ENCODE results near the gene WDR46.

Gene WDR46

DNA sequence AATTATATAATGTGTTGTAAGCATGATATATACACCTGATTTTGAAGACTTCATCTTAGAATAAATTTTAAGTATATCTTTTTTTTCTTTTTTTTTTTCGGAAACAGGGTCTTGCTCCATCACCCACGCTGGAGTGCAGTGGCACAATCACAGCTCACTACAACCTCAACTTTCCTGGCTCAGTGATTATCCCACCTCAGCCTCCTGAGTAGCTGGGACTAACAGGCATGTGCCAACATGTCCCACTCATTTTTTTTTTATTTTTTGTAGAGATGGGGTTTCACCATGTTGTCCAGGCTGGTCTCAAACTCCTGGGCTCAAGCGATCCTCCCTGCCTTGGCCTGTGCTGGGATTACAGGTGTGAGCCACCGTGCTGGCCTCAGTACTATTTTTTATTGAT lies 34.4 kb downstream of the WDR46 start:
- Histone ChIP-seq H3K36me3 (ENCODE audit: insufficient read depth, low read length) (peaks cover 37% of the 10 kb centered on the region), H3F3A (ENCODE audit: insufficient read depth, low read length) (no peaks in the 10 kb centered on the region), H3K4me1 (ENCODE audit: insufficient read depth, low read length, severe bottlenecking) (peaks cover 11% of the 10 kb centered on the region), H3K79me2 (ENCODE audit: insufficient read depth, low read length) (no peaks in the 10 kb centered on the region), H3K4me3 (ENCODE audit: low read depth, low read length, poor library complexity, severe bottlenecking) (no peak overlapping the region), H3K27me3 (ENCODE audit: insufficient read depth, low read length) (no peaks in the 10 kb centered on the region), H3K27ac (ENCODE audit: low read depth, low read length, poor library complexity, severe bottlenecking) (no peak overlapping the region), H3K9ac (ENCODE audit: low read length) (no peak overlapping the region), H3K9me2 (ENCODE audit: low read depth, low read length) (no peaks in the 10 kb centered on the region), H2AFZ (ENCODE audit: low read length) (no peak overlapping the region), H4K20me1 (ENCODE audit: insufficient read depth, low read length) (no peaks in the 10 kb centered on the region), H3K4me2 (ENCODE audit: low read length) (no peak overlapping the region), H3K9me3 (ENCODE audit: low read length) (no peaks in the 10 kb centered on the region)
- TF ChIP-seq, protein P1, sequence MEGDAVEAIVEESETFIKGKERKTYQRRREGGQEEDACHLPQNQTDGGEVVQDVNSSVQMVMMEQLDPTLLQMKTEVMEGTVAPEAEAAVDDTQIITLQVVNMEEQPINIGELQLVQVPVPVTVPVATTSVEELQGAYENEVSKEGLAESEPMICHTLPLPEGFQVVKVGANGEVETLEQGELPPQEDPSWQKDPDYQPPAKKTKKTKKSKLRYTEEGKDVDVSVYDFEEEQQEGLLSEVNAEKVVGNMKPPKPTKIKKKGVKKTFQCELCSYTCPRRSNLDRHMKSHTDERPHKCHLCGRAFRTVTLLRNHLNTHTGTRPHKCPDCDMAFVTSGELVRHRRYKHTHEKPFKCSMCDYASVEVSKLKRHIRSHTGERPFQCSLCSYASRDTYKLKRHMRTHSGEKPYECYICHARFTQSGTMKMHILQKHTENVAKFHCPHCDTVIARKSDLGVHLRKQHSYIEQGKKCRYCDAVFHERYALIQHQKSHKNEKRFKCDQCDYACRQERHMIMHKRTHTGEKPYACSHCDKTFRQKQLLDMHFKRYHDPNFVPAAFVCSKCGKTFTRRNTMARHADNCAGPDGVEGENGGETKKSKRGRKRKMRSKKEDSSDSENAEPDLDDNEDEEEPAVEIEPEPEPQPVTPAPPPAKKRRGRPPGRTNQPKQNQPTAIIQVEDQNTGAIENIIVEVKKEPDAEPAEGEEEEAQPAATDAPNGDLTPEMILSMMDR (IDR thresholded peaks at IDR 0.05; ENCODE audit: low read length), result no peak

DNA sequence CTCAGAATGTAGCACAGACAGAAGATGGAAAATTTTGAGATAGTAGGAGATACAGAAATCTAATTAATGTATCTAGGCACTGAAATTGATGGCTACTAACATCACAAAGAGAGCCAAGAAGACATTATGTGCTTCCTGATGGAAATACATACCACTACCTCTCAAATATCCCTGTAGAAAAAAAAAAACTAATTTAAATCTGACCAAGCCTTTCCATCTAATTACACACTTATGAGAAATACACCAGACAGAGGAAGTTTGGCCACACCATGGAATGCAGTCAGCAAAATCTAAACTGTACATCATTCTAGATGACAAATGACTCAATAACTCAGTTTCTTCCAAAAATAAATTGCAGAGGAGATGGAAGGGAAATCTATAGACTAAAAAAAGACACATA lies 36.3 kb downstream of the WDR46 start:
- H3K4me1 ChIP-seq (ENCODE audit: insufficient read depth, low read length, severe bottlenecking), result peaks cover 24% of the 10 kb centered on the region
- TF ChIP-seq EZH2 (IDR thresholded peaks at IDR 0.05; ENCODE audit: borderline replicate concordance, low read length), result no peak
- TF ChIP-seq, protein P1 (IDR thresholded peaks at IDR 0.05; ENCODE audit: low read length), result no peak

DNA sequence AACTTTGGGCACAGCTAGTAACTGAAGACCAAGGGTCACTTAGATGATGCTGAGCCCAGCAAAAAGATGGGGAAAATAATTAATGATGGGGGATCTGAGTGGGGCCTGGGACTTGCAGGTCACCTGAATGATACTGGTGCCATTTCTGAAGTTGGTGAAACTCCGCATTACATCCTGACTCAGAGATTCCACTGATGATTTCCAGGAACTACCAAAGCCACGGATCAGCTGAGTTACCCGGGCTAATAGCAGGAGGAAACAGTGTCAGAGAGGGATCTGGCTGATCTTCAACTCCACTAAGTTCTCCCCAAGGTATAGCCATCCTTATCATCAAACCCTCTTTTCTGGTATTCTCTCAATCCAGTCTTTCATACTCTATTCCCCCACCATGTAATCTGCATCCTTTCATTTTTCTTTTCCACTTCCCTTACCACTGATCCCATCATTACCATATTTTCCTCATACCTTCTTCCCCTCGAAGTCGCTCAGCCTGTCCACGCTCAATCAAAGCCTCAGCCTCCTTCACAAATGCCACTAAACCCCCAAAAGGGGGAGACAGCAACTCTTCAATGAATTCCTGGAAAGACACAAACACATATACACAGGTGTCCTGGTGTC lies 37.5 kb downstream of the WDR46 start:
- H3K36me3 ChIP-seq (ENCODE audit: insufficient read depth, low read length), result peaks cover 12% of the 10 kb centered on the region; the same call in 1 of the 2 replicates
- no peak overlapping the region for H3K4me3 ChIP-seq (ENCODE audit: low read depth, low read length, poor library complexity, severe bottlenecking)
- no peaks in the 10 kb centered on the region for H3K79me2 ChIP-seq (ENCODE audit: insufficient read depth, low read length)
- no peak overlapping the region for H2AFZ ChIP-seq (ENCODE audit: low read length)
- no peaks in the 10 kb centered on the region for H4K20me1 ChIP-seq (ENCODE audit: insufficient read depth, low read length)
- no peaks in the 10 kb centered on the region for H3K9me2 ChIP-seq (ENCODE audit: low read depth, low read length)
- peaks cover 24% of the 10 kb centered on the region for H3K4me1 ChIP-seq (ENCODE audit: insufficient read depth, low read length, severe bottlenecking)
- H3K9me3 ChIP-seq (ENCODE audit: low read length), result no peaks in the 10 kb centered on the region
- no peak overlapping the region for H3K27ac ChIP-seq (ENCODE audit: low read depth, low read length, poor library complexity, severe bottlenecking)
- no peak for TF ChIP-seq EZH2 (IDR thresholded peaks at IDR 0.05; ENCODE audit: borderline replicate concordance, low read length)
- TF ChIP-seq, protein P1 (IDR thresholded peaks at IDR 0.05; ENCODE audit: low read length), result no peak
- no peaks in the 10 kb centered on the region for H3F3A ChIP-seq (ENCODE audit: insufficient read depth, low read length)
- H3K4me2 ChIP-seq (ENCODE audit: low read length), result no peak overlapping the region
- no peak overlapping the region for H3K9ac ChIP-seq (ENCODE audit: low read length)
- H3K27me3 ChIP-seq (ENCODE audit: insufficient read depth, low read length), result no peaks in the 10 kb centered on the region

More for the DNA sequence above, 36.3 kb downstream of the WDR46 start:
- no peaks in the 10 kb centered on the region for H3K9me2 ChIP-seq (ENCODE audit: low read depth, low read length)
- no peaks in the 10 kb centered on the region for H3K79me2 ChIP-seq (ENCODE audit: insufficient read depth, low read length)
- no peak overlapping the region for H3K9ac ChIP-seq (ENCODE audit: low read length)
- no peak overlapping the region for H3K4me3 ChIP-seq (ENCODE audit: low read depth, low read length, poor library complexity, severe bottlenecking)
- no peaks in the 10 kb centered on the region for H3K27me3 ChIP-seq (ENCODE audit: insufficient read depth, low read length)
- no peak overlapping the region for H2AFZ ChIP-seq (ENCODE audit: low read length)
- H3K36me3 ChIP-seq (ENCODE audit: insufficient read depth, low read length), result peaks cover 20% of the 10 kb centered on the region
- H4K20me1 ChIP-seq (ENCODE audit: insufficient read depth, low read length), result no peaks in the 10 kb centered on the region
- H3K27ac ChIP-seq (ENCODE audit: low read depth, low read length, poor library complexity, severe bottlenecking), result no peak overlapping the region
- no peaks in the 10 kb centered on the region for H3F3A ChIP-seq (ENCODE audit: insufficient read depth, low read length)
- H3K9me3 ChIP-seq (ENCODE audit: low read length), result no peaks in the 10 kb centered on the region
- H3K4me2 ChIP-seq (ENCODE audit: low read length), result no peak overlapping the region
